ENCODE data around the gene BCL11A.

Gene BCL11A

GRCh38 chr2:60500861-60501260 lies 52.6 kb downstream of the BCL11A start:
- Histone ChIP-seq H3K27ac (no peak overlapping the region), H3K4me3 (ENCODE audit: low read depth, low read length) (no peak overlapping the region), H3K27me3 (ENCODE audit: insufficient read depth, low read depth, severe bottlenecking) (no peaks in the 10 kb centered on the region), H3K9me3 (ENCODE audit: severe bottlenecking) (no peaks in the 10 kb centered on the region), H3K36me3 (no peaks in the 10 kb centered on the region; the same call in none of the 2 replicates)
- TF ChIP-seq CTCF (IDR thresholded peaks at IDR 0.05; ENCODE audit: low read depth, low read length) = no peak
- DNase-seq = no peak

- Histone ChIP-seq H3K9me3 (ENCODE audit: severe bottlenecking) (no peaks in the 10 kb centered on the region), H3K27me3 (ENCODE audit: insufficient read depth, low read depth, severe bottlenecking) (no peaks in the 10 kb centered on the region), H3K4me3 (ENCODE audit: low read depth, low read length) (no peak overlapping the region), H3K27ac (peak overlapping the region; percentile 66), H3K36me3 (no peaks in the 10 kb centered on the region; the same call in none of the 2 replicates)
- peak; percentile 80 for DNase-seq
- no peak for TF ChIP-seq CTCF (IDR thresholded peaks at IDR 0.05; ENCODE audit: low read depth, low read length)
Measured at GRCh38 chr2:60499651-60500265, 53.7 kb downstream of the BCL11A start.

GRCh38 chr2:60498816-60499429 lies 54.5 kb downstream of the BCL11A start:
- TF ChIP-seq CTCF (IDR thresholded peaks at IDR 0.05; ENCODE audit: low read depth, low read length) = no peak
- Histone ChIP-seq H3K4me3 (ENCODE audit: low read depth, low read length) (no peak overlapping the region), H3K9me3 (ENCODE audit: severe bottlenecking) (no peaks in the 10 kb centered on the region), H3K27me3 (ENCODE audit: insufficient read depth, low read depth, severe bottlenecking) (no peaks in the 10 kb centered on the region), H3K36me3 (no peaks in the 10 kb centered on the region; the same call in none of the 2 replicates), H3K27ac (peak overlapping the region; percentile 66)
- no peak for DNase-seq

GRCh38 chr2:60498127-60498815 lies 55.2 kb downstream of the BCL11A start:
- TF ChIP-seq CTCF (IDR thresholded peaks at IDR 0.05; ENCODE audit: low read depth, low read length) = no peak
- no peaks in the 10 kb centered on the region for H3K9me3 ChIP-seq (ENCODE audit: severe bottlenecking)
- H3K36me3 ChIP-seq = no peaks in the 10 kb centered on the region; the same call in none of the 2 replicates
- DNase-seq = no peak
- no peak overlapping the region for H3K4me3 ChIP-seq (ENCODE audit: low read depth, low read length)
- H3K27ac ChIP-seq = no peak overlapping the region
- H3K27me3 ChIP-seq (ENCODE audit: insufficient read depth, low read depth, severe bottlenecking) = no peaks in the 10 kb centered on the region

GRCh38 chr2:60497500-60497899 lies 56.0 kb downstream of the BCL11A start:
- Histone ChIP-seq H3K27ac (no peak overlapping the region), H3K4me3 (ENCODE audit: low read depth, low read length) (no peak overlapping the region), H3K27me3 (ENCODE audit: insufficient read depth, low read depth, severe bottlenecking) (no peaks in the 10 kb centered on the region), H3K9me3 (ENCODE audit: severe bottlenecking) (no peaks in the 10 kb centered on the region), H3K36me3 (no peaks in the 10 kb centered on the region; the same call in none of the 2 replicates)
- no peak for TF ChIP-seq CTCF (IDR thresholded peaks at IDR 0.05; ENCODE audit: low read depth, low read length)
- DNase-seq = no peak

Measured in WERI-Rb-1 (cell line).